GM18870 (cell line): ENCODE measurements around the gene FLT3.

Experiments used
- ATAC-seq: cut with Tn5 transposase; IDR thresholded peaks from one replicate; pipeline ENCODE4 v1.9.1; 2021; ENCODE audit warnings: moderate library complexity; ENCODE audit not compliant: unreplicated experiment

Gene FLT3

DNA sequence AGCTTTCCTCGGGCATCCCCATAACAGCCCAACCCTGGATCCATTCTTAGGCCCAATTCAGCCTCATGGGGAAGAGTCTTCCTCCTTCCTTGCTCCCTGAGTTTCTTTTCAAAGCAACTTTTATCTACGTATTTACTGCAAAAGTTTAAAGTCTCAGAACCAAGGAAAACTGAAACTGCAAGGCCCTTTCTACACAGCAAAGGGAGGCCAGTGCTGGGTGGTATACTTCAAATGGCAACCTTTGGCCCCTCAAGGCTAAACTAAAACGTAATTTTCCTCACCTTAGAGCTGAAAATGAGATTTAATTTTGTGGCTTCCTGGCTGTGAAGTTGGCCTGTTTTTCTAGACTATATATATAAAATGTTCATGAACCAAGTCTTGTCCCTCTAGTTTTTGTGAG lies 136.9 kb downstream of the FLT3 start:
- no peak for ATAC-seq

DNA sequence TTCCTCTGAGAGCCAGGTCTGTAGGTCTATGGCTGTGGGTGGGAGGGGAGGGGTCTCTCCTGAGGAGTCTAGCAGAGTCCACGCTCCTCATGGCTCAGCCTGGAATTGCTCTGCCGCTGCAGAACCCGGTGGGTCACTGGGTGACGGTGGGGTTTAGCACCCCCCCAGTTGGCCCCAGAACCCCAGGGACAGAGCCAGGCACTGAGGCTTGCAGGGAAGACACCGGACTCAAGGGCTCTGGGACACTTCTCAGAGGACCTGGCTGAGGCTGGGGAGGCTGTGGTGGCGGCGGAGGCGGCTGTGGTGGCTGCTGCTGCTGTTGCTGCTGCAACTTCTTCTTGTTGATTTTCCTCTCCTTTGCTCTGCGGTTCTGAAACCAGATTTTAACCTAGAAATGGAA lies 137.4 kb downstream of the FLT3 start:
- no peak for ATAC-seq

- no peak for ATAC-seq
Measured at GRCh38 chr13:27962128-27962841, 138.1 kb downstream of the FLT3 start.

GRCh38 chr13:27961227-27962085 lies 138.9 kb downstream of the FLT3 start:
- ATAC-seq: no peak

DNA sequence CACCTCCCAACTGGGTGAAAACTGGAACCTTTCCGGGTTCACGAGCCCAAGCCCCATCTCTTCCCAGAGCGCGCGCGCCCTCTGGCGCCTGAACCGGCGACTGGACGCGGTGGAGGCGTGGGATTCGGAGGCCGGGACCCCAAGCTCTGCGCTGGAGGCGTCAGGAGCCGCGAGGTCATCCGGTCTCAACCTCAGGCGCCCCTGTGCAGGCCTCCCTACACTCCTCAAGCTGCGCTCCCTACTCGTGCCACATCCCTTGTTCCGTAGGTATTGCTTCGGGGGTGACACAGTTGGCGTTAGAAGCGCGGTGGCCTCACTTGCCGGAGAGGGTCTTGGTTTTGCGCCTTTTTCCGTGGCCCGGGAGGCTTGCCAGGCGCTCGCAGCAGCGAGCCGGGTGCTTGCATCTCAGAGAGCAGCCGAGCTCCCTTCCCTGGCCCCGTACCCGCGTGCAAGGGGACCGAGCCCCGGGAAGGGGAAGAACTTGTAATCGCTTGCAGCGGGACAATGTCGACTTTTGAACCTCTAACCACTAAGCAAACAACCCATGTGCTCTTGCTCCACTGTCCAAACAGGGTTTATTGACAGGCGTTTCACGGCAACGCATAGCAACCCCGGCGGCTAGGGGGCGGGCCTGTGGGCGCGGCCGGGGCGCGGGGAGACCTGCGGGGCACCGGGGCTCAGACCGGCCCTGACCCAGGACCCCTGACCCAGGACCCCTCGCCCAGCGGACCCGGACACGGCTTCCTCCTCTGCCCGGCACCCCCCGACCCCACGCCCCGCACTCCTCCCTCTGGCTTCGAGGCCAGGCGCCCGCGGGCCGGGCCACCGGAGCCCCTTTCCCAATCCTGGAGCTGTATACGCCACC lies 139.8 kb downstream of the FLT3 start:
- no peak for ATAC-seq

- ATAC-seq: no peak
Measured at GRCh38 chr13:27959976-27960361, 140.4 kb downstream of the FLT3 start.

DNA sequence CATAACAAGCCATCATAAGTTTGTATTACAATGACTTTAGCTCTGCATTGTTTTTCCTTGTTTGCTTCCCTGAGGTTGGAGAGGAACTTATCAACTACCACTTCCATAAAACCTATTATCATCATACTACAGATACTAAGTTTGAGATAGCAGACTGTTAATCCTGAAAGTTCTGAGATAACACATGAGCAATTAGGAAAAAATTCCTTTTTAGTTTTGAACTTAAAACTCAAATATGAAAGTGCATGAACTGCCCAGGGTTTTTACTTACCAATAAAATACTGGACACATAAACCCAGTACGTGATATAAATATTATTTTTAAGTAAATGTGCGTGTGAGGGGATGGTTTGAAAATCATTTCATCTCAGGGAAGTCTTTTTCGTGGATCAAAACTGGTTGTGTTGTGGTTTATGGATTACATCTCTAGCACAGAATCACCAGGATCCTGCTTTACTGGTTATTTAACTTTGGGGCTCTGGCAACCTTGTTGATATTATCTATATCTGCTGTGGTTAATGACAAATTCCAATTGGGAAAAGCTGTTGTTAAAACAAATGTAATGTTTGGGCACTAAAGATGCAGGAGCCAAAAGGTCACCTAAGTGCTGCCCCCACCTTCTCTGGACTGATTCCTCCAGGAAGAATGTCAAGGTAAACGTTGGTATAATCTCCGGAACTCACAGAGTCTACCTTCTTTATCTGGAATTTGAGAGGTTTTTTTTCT lies 143.6 kb downstream of the FLT3 start:
- no peak for ATAC-seq

DNA sequence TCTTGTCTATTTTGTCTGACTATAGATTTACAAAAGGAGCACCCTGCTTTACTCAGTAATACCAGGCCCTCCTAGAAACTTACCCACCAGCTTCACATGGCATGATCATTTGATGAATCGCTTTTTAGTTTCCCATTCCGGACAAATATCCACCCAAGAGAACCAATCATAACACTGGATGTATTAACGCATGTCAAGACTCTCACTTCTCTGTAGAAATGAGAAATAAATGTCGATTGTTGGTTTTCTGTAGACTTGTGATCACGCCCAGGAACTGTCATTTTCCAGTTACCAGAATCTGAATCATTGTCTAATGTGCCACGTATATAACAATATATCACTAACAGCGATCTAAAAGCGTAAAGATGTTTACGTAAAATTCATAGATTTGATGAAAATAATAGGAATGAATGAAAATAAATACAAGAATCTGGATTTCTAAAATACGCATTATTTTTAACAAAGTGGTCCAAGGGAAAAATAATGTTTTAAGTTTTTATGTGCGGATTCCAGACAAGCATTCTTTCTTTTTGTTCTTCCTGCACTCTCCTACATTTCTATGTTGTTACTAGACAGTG lies 145.3 kb downstream of the FLT3 start:
- ATAC-seq: no peak

GRCh38 chr13:27954406-27954851 lies 145.9 kb downstream of the FLT3 start:
- peak; percentile 7 for ATAC-seq

DNA sequence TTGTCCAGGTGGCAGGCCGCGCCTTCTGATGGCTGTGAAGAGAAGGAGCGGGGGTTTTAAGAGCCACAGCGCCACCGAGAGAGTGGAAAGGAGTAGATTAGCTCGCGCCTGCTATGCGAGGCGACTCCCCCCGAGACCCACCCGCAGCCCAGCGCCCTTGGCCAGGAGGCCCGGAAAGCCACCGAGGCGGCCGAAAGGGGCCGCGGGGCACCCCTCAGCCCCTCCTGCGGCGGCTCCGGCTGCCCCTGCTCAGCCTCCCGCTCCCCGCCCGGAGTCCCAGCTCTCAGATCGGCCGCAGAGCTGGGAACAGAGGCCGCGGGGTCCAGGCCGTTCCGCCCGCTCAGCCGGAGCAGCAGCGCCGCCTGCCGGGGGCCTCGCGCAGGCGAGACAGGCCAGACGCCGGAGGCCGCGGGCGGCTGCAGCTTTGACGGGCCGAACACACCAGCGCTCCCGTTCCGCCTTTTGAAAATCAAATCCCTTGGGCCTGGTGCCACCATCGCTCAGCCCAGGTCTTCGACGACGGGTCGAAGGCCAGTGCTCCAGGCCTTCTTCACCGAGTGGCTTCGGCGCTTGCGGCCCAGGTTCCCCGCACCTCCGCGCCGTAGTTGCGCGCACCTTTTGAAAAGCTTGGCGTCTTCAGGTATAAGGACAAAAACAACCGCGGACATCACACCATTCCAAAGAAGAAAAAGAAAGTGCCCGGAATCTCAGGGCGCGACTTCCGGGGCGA lies 146.5 kb downstream of the FLT3 start:
- peak; percentile 53 for ATAC-seq
